ENCODE results near the gene GSTM4.

GRCh38 chr1:109661391-109661790 lies 5.5 kb downstream of the GSTM4 start:
- TF ChIP-seq RFX5 (IDR thresholded peaks at IDR 0.05; ENCODE audit: borderline replicate concordance, low read depth, low read length) (no peak), RAD21 (IDR thresholded peaks at IDR 0.05 in 1 of 2, conservative IDR thresholded peaks at IDR 0.05 in 1 of 2; ENCODE audit: low read depth in 2 of 2, low read length in 2 of 2) (no peak), CTCF (IDR thresholded peaks at IDR 0.05; ENCODE audit: control extremely low read depth in 1 of 3, insufficient read depth in 1 of 3, low read depth in 1 of 3, low read length in 3 of 3) (no peak), SIX5 (IDR thresholded peaks at IDR 0.05; ENCODE audit: low read depth, low read length) (no peak), CEBPB (IDR thresholded peaks at IDR 0.05; ENCODE audit: low read depth, low read length) (no peak), CHD2 (IDR thresholded peaks at IDR 0.05; ENCODE audit: low read length) (no peak), MAX (IDR thresholded peaks at IDR 0.05) (no peak), PHF8 (conservative IDR thresholded peaks at IDR 0.05; ENCODE audit: low read depth, low read length) (no peak), BACH1 (IDR thresholded peaks at IDR 0.05; ENCODE audit: low read length) (no peak), CREB1 (IDR thresholded peaks at IDR 0.05) (no peak)
